ENCODE measurements around the gene MAST2.

Gene MAST2

DNA sequence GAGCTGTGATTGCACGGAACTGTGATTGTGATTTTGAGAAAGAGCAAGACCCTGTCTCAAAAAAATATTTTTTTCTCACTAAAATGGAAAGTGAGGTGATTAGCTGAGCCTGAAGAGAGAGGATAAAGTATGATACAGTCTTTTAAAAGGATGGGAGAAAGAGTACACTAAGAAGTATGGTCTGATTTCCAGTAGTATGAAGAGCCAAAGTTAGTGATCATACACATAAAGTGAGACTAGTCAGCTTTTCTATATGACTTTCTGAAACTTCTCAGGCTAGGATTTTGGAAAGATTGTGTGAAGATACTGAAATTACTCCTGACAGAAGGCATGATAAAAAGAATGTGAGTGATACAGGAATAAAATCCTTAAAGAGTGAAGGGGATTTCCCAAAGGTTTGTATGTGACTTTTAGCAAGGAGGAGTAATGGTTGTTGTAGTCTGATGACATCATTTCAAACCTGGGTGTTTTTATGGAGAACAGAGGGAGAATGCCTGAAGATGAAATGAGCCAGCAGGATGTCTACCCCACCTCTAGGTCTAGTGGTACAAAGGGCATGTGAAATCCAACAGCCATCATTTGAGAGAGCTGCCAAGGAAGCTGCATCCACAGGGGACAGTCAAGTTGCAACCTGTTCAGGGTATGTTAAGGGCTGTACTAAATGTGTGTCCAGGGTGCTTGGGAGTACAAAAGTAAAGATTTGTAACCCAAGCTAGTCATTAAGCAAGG is 171.3 kb downstream of the MAST2 start:
- no peak for DNase-seq (ENCODE audit: low read depth in 1 of 2, low spot score in 1 of 2)

DNA sequence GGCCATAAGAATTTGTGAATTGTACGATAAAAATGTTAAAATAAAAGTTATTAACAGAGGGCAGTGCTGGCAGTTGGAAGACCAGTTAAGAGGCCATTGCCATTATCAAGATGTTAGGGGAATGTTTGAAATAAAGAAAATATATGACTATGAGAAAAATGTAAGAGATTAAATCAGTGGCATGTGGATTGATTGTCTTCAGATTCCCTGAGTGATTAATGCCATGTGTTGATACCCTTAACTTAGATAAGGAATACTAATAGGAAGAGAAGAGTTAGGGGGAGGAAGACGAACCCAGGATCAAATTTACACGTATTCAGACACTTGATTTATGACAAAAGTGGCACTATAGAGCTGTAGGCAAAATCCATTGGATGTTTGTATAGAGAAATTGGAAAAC is 173.2 kb downstream of the MAST2 start:
- no peak for DNase-seq (ENCODE audit: low read depth in 1 of 2, low spot score in 1 of 2)

DNA sequence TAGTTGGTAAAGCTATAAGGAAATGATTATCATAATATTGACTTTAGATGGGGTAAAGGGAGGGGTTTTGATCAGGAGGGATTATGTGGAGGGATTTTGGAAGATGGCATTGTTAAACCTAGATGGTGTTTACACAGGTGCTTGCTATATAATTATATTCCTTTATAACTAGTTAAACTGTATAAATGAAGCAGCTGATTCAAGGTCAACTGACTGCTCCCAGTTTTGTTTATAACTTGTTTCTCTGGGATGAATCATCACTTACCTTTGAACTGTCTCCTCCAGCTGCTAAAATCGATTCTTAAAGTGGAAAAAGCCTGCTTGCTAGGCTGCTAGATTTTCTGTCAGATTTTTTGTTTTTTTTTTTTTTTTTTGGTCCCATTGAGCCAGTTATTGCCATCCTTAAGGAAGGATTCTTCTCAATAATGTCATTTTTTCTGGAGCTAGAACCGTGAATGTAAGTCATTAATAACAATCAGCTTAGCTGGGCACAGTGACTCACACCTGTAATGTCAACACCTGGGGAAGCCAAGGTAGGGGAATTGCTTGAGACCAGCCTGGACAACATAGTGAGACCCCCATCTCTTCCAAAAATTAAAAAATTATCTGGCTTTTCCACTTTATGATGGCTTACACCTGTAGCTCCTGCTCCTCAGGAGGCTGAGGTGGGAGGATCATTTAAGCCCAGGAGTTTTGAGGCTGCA is 175.8 kb downstream of the MAST2 start:
- DNase-seq (ENCODE audit: low read depth in 1 of 2, low spot score in 1 of 2): no peak

DNA sequence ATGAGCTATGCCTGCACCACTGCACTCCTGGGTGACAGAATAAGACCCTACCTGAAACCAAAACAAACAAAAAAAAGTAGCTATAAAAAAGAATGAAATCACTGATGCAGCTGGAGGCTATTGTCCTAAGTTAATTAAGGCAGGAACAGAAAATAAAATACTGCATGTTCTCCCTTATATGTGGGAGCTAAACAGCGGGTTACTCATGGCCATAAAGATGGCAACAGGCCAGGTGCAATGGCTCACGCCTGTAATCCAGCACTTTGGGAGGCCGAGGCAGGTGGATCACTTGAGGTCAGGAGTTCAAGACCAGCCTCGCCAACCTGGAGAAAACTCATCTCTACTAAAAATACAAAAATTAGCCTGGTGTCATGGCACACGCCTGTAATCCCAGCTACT is 176.4 kb downstream of the MAST2 start:
- no peak for DNase-seq (ENCODE audit: low read depth in 1 of 2, low spot score in 1 of 2)

DNA sequence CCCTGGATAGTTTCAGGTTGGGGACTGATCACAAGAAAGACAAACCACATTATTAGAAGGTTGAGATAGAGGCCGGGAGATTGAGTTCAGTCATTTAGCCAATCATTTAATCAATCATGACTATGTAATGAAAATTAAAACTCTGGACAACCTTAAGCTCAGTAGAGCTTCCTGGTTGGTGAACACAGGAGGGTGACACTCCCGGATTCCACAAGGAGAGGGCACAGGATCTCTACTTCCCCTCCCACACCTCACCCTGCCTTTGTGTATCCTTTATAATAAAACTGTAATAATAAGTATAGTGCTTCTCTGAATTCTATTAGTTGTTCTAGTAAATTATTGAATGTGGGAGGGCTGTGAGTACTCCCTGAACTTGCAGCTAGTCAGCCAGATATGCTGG is 178.9 kb downstream of the MAST2 start:
- no peak for DNase-seq (ENCODE audit: low read depth in 1 of 2, low spot score in 1 of 2)

DNA sequence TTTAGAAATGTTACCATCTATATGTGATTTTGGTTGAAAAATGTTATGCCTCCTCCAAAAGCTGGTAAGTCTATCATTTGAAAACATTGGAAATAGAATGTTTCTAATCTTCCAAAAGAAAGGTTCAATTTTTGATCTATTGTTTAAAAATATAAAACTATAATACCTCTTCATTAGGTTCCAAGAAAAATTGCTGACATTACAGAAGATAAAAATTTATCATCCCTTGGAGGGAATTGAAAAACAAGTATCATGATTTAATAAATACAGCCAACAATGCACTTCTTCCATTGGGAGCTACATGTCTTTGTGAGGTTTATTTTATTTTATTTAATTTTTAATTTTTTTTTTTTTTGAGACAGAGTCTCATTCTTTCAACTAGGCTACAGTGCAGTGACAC is 180.6 kb downstream of the MAST2 start:
- no peak for DNase-seq (ENCODE audit: low read depth in 1 of 2, low spot score in 1 of 2)

DNA sequence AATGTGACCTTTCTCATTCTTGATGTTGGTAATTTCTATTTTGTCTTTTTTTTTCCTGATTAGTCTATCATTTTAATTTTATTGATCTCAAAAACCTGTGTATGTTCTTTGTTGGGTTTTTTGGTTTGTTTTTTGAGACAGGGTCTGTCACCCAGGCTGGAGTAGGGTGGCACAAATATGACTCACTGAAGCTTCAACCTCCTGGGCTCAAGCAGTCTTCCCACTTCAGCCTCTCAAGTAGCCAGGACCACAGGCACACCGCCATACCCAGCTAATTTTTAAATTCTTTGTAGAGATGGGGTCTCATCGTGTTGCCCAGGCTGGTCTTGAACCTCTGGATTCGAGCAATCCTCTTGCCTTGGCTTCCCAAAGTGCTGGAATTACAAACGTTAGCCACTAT is 183.8 kb downstream of the MAST2 start:
- no peak for DNase-seq (ENCODE audit: low read depth in 1 of 2, low spot score in 1 of 2)

DNA sequence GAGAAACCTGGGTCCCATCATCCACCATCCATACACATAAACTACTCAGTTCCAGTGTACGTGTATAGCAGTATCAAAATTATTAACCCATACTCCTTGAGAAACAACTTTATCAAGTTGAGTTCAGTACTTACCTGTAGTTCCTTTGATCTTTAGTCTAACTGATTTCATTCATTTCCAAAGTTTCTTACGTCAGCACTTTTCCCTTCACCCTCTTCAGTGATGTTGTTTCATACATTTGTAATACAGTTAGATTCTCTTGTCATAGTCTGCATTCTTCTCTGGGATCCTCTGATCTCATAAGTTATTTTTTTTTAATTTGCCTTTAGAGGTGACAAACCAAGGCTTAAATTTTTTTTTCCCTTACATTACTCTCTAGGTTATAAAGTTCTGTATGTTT is 185.8 kb downstream of the MAST2 start:
- no peak for DNase-seq (ENCODE audit: low read depth in 1 of 2, low spot score in 1 of 2)

DNA sequence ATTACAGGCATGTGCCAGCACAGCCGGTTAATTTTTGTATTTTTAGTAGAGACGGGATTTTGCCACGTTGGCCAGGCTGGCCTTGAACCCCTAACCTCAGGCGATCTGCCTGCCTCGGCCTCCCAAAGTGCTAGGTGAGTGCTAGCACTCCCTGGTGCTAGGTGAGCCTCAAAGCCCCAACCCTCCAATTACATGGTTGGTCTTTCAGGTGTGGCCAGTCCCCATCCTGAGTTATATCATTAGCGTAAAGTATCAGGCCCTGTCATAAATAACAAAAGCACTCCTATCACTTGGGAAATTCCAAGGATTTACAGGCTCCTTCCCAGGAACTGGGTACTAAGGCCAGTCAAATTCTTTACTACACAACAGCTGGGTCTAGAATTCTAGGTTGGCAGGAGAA is 191.0 kb downstream of the MAST2 start:
- DNase-seq (ENCODE audit: low read depth in 1 of 2, low spot score in 1 of 2): no peak

DNA sequence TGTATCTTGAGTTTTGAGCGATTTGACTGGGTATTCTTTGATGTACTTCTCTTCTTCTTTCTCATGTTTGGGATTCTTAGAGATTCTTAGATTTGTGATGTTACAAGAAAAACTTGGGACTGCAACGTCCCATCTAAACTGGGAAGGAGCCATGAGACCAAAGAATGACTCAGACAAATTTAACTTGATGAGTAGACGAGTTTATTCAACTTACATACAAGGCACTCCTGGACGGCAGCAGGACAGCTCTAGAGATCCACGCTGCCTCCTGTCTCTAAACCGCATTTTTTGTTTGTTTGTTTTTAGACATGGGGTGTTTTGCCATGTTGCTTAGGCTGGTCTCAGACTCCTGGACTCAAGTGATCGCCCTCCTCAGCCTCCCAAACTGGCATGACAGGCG is 191.9 kb downstream of the MAST2 start:
- no peak for DNase-seq (ENCODE audit: low read depth in 1 of 2, low spot score in 1 of 2)

DNA sequence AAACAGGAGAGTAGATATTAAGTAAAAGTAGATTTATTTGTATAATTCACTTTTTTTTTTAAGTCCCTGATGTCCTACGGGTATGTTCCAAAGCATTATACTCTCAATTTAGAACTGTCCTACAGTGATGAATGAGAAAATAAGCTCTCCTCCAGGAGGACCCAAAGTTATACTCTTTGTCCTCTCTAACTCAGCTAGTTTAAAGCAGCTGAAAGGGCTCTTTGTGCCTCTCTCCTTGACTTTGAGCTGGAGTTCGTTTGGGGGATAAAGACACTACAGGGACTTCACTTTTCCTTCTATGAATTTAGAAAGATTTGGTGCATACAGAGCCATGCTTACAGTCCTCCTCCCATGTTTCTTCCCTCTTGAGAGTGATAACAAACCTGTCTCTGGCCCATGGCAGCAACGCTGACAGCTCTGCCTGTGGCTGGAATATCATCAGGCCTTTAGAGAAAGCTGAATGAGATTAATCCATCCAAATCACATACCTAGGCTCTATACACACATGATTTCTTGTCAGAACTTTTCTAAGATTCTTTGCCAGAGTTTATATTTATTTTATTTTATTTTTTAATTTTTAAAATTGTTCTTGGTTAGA is 194.7 kb downstream of the MAST2 start:
- DNase-seq (ENCODE audit: low read depth in 1 of 2, low spot score in 1 of 2): no peak

DNA sequence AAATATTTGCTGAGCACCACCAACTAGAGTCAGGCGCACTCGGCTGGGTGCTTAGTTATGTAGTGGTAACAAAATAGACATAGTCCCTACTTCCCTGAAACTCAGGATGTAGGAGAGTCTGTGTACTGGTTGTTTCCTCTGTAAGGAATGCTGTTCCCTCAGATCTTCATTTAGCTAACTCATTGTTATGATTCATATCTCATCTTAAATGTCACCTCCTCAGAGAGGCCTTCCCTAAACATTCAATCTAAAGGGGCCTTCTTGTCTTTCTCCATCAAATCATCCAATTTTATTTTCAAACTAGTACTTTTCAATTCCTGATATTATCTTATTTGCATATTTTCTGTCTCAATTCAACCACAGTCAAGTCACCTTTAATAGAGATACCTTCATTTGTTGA is 196.1 kb downstream of the MAST2 start:
- DNase-seq (ENCODE audit: low read depth in 1 of 2, low spot score in 1 of 2): no peak

DNA sequence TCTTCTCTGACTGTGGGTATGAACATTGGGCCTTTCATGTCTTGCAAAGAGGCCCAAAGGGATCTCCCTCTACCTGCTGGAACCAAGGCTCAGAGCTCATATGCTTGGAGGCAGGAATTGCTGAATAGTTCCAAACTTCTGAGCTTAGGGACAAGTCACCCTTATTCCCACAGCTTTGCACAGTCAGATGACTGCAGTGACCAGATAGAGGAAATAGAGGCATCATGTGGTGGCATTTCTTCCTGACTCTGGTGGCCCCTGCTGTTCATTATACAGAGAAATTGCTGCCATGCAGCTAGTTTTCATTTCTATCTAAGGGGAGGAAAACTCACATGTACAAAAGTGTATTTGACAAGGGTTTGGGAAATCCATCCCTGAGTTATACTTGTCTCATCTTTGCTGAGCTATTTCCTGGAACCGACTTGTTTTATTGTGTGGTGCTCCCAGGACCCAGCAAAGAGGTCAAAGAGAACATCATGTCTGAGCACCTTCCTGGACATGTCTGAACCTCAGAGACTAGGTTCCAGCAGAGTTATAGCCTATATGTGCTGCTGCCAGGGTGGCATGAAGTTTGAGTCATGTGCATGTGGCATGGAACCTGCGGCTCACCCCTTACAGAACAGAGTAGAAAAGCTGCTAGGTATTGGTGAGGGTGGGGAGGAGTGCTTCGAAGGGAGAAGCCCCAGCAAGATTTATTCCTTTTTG is 197.8 kb downstream of the MAST2 start:
- no peak for DNase-seq (ENCODE audit: low read depth in 1 of 2, low spot score in 1 of 2)

DNA sequence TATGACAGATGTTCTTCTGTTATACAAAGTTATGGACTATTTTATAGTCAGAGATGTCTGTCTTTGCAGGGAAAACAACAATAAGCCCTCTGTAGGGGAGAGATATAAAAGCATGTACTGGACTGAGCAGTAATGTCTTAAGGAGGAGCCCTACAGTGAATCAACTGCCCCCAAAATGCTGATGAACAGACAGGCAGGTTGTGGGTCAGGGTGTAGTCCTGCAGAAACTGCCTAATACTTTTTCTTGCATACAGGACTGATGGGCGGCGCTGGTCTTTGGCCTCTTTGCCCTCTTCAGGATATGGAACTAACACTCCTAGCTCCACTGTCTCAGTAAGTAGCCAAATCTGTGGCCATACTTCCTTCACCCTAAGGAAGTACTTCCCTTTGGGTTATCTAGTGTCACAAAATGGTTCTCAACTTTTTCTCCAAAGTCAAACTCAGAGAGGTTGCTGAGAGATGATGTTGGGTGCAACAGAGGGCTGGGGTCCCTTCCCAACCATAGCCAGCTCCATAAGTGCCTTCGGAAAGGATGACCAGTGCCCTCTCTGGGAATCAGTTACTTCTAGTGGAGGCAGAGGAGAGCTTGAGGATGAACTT is 199.2 kb downstream of the MAST2 start:
- no peak for DNase-seq (ENCODE audit: low read depth in 1 of 2, low spot score in 1 of 2)

DNA sequence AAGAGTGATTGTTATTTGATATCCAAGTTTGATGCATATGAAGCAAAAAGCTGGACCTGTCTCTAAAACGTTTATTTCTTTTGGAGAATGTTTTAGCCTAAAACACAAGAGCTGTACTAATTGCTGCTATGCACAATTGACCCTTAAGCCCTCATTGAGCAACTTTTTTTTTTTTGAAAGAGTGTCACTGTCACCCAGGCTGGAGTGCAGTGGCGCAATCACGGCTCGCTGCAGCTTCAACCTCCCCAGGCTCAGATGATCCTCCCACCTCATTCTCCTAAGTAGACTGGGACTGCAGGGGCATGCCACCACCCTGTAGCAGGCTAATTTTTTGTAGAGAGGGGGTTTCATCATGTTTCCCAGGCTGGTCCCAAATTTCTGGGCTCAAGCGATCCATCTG is 199.9 kb downstream of the MAST2 start:
- no peak for DNase-seq (ENCODE audit: low read depth in 1 of 2, low spot score in 1 of 2)

DNA sequence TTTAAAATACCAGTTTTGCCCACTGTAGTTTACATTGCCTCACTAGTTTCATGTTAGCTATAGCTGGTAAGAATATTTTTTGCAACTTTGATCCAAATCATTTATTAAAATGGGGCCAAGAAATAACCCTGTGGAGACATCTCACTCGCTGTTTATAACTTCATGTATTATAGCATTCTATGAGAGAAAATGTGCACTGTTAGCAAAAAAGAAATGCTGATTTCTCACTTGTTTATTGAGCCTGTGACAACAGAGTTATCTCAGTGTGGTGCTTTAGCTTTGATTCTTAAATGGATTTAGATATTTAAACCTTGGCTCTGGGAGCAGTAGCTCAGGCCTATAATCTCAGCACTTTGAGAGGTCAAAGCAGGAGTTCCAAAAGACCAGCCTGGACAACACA is 201.1 kb downstream of the MAST2 start:
- no peak for DNase-seq (ENCODE audit: low read depth in 1 of 2, low spot score in 1 of 2)

DNA sequence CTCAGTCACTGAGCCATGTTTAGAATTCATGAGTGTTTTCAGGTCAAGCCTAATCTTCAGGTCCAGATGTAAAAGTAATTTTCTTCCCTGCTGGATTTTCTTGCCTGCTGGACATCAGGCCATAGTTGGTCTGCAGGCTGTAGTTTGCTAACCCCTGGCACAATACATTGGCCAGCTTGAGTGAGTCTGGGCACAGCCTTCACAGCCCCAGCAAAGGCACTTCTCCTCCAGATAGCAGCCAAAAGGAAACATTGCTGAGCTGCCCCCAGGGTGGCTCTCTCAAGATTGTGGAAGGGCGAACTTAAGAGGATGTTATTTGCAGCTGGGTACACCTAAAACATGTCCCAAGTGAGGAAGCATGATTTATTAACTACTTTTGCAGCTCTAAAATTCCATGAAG is 202.2 kb downstream of the MAST2 start:
- no peak for DNase-seq (ENCODE audit: low read depth in 1 of 2, low spot score in 1 of 2)

DNA sequence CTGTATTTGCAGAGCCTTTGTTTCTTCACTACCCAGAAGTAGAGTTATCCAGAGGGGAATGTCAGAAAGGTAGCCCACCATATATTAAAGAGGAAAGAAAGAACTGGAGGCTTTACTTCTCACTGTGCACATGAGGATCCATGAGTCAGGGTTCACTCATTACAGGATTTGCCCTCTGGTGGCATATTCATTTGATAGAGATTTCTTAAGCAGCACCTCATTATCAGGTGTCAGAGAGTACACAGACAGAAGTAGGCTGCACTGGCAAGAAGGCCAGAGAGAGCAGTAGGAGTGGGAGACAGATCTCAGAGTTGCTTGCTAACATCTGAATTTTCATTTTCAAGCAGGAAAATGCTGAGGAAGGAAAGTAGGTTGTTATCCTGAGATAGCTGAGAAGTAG is 205.2 kb downstream of the MAST2 start:
- no peak for DNase-seq (ENCODE audit: low read depth in 1 of 2, low spot score in 1 of 2)

DNA sequence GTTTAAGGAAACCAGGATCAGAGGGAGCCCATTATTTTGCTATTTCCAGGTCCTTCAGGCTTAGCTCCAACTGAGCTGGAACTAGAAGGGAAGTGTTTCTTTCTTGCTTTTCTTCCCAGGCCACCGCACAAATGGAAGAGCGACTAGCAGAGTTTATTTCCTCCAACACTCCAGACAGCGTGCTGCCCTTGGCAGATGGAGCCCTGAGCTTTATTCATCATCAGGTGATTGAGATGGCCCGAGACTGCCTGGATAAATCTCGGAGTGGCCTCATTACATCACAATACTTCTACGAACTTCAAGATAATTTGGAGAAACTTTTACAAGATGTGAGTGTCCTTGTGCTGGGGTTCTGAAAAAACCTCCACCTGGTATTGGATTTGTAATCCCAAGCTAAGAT is 207.2 kb downstream of the MAST2 start:
- no peak for DNase-seq (ENCODE audit: low read depth in 1 of 2, low spot score in 1 of 2)

DNA sequence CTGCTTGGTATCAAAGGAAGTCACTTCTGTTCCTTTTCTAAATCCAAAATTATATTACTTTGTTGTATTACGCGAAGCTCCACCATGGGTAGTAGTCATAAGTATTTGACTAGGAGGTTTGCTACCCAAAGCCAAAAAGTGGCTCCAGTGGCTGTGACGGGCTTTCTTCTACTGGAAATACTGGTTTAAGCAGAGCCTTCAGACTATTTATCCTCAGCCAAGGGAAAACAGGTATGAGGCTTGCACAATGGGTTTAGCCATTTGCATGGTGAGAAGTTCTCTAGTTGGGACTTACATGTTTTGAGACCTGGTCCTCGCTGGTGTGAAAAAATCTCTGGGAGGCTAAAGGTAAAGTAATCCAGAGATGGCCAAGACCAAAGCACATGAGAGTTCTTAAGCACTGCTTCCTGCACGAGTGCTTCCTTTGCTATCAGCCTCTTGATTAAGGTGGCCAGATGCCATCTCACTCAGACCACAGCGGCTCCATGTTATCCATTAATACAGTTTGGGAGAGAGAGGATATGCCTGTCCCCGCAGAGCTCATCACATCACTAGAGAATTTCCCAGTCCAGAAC is 207.8 kb downstream of the MAST2 start:
- DNase-seq (ENCODE audit: low read depth in 1 of 2, low spot score in 1 of 2): no peak

DNA sequence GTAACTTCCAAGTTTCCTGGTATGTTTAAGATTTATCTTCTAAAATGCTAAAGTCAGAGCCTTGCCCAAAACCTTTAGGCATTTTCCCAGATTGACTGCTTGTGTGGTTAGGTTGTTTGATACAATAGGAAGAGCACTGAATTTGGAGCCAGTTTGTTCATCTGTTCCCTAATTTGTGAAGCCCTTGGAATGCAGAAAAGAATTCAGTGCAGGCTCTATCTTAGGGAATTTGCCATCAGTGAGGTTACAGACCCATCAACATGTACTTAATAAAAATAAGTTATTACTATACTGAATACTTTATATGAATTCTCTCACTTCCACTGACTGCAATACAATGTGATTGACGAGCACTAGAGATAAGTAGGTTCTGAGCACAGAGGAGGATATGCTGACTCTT is 208.8 kb downstream of the MAST2 start:
- DNase-seq (ENCODE audit: low read depth in 1 of 2, low spot score in 1 of 2): no peak

Data from stimulated activated CD4-positive, alpha-beta T cell treated with anti-CD3 and anti-CD28 coated beads, Interleukin-15, amount 100 ng/mL, for 1 hour (primary cell).